ENCODE data around the gene ZNF576.
"Not testable (repeated sequence)": the region's sequence is repeated elsewhere in the genome, so short reads cannot be mapped to it uniquely, and the experiment has no call there.

The ZNF576 gene

DNA sequence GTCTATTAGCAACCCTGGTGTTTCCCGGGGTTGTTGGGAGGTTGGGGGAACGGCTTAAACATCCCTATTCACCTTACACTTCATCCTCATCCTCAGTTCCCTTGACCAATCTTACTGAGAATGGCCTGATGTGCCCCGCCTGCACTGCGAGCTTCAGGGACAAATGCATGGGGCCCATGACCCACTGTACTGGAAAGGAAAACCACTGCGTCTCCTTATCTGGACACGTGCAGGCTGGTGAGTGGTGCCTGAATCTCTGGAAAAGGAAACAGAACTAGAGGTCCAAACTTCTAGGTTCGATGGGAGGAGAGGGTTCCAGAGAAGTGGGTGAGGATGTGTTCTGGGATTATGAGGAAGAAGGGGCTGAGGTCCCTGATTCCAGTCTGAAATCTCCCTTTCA is 14.9 kb upstream of the ZNF576 start:
- peaks cover 6% of the 10 kb centered on the region for H3K4me1 ChIP-seq
- DNase-seq: no peak
- no peaks in the 10 kb centered on the region for H3K27me3 ChIP-seq
- H3K9me3 ChIP-seq: no peaks in the 10 kb centered on the region
- H3K36me3 ChIP-seq: no peaks in the 10 kb centered on the region
- TF ChIP-seq, protein P1, sequence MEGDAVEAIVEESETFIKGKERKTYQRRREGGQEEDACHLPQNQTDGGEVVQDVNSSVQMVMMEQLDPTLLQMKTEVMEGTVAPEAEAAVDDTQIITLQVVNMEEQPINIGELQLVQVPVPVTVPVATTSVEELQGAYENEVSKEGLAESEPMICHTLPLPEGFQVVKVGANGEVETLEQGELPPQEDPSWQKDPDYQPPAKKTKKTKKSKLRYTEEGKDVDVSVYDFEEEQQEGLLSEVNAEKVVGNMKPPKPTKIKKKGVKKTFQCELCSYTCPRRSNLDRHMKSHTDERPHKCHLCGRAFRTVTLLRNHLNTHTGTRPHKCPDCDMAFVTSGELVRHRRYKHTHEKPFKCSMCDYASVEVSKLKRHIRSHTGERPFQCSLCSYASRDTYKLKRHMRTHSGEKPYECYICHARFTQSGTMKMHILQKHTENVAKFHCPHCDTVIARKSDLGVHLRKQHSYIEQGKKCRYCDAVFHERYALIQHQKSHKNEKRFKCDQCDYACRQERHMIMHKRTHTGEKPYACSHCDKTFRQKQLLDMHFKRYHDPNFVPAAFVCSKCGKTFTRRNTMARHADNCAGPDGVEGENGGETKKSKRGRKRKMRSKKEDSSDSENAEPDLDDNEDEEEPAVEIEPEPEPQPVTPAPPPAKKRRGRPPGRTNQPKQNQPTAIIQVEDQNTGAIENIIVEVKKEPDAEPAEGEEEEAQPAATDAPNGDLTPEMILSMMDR (IDR thresholded peaks at IDR 0.05; ENCODE audit: low read depth, low read length): no peak
- no peak overlapping the region for H3K4me3 ChIP-seq (ENCODE audit: low read depth, low read length)

DNA sequence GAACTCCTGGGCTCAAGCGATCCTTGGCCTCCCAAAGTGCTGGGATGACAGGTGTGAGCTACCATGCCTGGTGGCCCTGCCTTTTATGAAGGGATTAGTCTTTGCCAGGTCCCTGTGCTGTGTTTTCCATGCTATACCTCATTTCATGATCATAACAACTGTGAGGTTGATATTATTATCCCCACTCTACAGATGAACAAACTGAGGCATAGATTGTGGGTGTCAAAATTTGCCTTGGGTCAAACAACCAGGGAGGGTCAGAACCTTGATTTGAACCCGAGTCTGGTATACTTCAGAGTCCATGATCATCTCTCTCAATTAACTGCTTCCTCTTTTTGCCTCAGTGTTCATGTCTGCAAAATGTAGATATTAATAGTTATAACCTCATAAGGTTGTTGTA is 13.9 kb upstream of the ZNF576 start:
- DNase-seq: no peak
- TF ChIP-seq, protein P1 (IDR thresholded peaks at IDR 0.05; ENCODE audit: low read depth, low read length): no peak
- Histone ChIP-seq H3K27me3 (no peaks in the 10 kb centered on the region), H3K9me3 (no peaks in the 10 kb centered on the region), H3K36me3 (no peaks in the 10 kb centered on the region), H3K4me1 (peaks cover 7% of the 10 kb centered on the region), H3K4me3 (ENCODE audit: low read depth, low read length) (no peak overlapping the region)

DNA sequence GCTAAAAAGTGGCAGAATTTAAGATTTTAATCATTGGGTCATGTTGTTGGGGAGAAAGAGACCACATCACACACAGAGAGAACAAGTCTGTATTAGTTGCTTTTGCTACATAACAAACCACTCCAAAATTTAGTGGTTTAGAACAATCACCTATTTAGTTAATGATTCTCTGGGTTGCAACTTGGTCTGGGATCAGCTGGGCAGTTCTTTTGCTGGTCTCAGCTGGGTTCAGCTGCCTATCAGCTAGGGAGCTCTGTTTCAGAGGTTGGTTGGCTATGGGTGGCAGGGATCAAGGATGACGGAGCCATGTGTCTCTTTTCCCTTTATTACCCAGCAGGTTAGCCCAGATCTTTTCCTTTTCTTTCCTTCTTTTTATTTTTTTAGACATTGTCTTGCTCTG is 11.9 kb upstream of the ZNF576 start:
- TF ChIP-seq, protein P1 (IDR thresholded peaks at IDR 0.05; ENCODE audit: low read depth, low read length): no peak
- DNase-seq: no peak
- H3K27me3 ChIP-seq: no peaks in the 10 kb centered on the region
- H3K4me3 ChIP-seq (ENCODE audit: low read depth, low read length): no peak overlapping the region
- H3K4me1 ChIP-seq: peaks cover 7% of the 10 kb centered on the region
- H3K36me3 ChIP-seq: no peaks in the 10 kb centered on the region; the same call in 1 of the 2 replicates
- no peaks in the 10 kb centered on the region for H3K9me3 ChIP-seq

DNA sequence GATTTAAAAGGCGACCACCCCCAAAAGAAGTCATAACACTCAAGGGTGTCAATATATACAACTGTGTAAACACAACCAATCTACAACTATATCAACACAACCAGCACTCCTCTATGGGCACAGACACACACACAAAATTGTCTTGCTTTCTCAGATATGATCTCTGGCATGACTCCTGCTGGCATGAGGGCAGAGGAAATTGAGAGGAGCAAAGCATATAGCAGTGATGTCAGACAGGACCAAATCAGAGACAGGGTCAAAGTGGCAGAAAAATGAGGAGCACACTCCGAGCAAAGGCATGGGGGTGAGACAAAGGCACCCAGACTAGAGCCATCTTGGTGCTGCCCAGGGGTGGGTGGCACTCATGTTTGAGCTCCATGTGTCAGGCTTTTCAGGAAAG is 10.0 kb upstream of the ZNF576 start:
- Histone ChIP-seq H3K4me3 (ENCODE audit: low read depth, low read length) (no peak overlapping the region), H3K36me3 (no peaks in the 10 kb centered on the region; the same call in 1 of the 2 replicates), H3K9me3 (no peaks in the 10 kb centered on the region), H3K27me3 (no peaks in the 10 kb centered on the region), H3K4me1 (peaks cover 7% of the 10 kb centered on the region)
- TF ChIP-seq, protein P1 (IDR thresholded peaks at IDR 0.05; ENCODE audit: low read depth, low read length): no peak
- DNase-seq: no peak

DNA sequence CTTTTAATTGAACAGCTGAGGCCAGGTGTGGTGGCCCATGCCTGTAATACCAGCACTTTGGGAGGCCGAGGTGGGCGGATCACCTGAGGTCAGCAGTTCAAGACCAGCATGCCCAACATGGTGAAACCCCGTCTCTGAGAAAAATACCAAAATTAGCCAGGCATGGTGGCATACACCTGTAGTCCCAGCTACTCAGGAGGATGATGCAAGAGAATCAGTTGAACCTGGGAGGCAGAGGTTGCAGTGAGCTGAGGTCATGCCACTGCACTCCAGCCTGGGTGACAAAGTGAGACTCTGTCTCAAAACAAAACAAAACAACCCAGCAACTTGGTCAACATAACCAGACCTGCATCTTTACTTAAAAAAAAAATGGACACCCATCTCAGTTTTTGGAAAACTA is 9.4 kb upstream of the ZNF576 start:
- H3K4me1 ChIP-seq; H3K9me3 ChIP-seq; H3K4me3 ChIP-seq (ENCODE audit: low read depth, low read length); H3K27me3 ChIP-seq; DNase-seq; H3K36me3 ChIP-seq: not testable (repeated sequence)

DNA sequence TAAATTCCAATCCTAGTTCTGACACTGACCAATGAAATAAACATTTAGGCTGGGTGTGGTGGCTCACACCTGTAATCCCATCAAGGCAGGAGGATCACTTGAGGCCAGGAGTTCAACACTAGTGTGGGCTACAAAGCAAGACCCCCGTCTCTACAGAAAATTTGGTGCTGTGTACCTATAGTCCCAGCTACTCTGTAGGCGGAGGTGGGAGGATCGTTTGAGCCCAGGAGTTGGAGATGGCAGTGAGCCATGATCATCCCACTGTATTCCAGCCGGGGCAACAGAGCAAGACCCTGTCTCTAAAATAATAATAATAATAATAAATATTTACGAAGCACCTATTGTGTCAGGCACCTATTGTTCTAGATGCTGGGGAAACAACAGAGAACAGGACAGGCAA is 7.1 kb upstream of the ZNF576 start:
- H3K9me3 ChIP-seq: no peaks in the 10 kb centered on the region
- DNase-seq: no peak
- H3K4me1 ChIP-seq: peaks cover 7% of the 10 kb centered on the region
- TF ChIP-seq, protein P1 (IDR thresholded peaks at IDR 0.05; ENCODE audit: low read depth, low read length): no peak
- H3K36me3 ChIP-seq: peaks cover 9% of the 10 kb centered on the region; the same call in 1 of the 2 replicates
- no peak overlapping the region for H3K4me3 ChIP-seq (ENCODE audit: low read depth, low read length)
- H3K27me3 ChIP-seq: no peaks in the 10 kb centered on the region

DNA sequence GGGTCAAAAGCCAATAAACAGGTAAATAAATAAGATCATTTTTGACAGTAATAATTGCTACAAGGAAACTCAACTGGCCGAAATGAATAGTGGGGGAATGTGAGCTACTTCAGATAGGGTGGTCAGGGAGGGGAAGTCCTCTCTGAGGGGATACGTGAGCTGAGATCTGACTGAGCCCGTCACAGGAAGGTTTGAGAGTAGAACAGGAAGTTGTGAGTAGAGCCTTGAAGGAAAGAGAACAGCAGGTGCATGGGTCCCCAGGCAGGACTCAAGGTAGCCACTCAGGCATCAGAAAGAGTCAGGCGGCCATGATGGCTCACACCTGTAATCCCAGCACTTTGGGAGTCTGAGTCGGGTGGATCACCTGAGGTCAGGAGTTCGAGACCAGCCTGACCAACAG is 6.7 kb upstream of the ZNF576 start:
- peaks cover 9% of the 10 kb centered on the region; the same call in 1 of the 2 replicates for H3K36me3 ChIP-seq
- TF ChIP-seq, protein P1 (IDR thresholded peaks at IDR 0.05; ENCODE audit: low read depth, low read length): no peak
- no peak for DNase-seq
- no peaks in the 10 kb centered on the region for H3K27me3 ChIP-seq
- peaks cover 7% of the 10 kb centered on the region for H3K4me1 ChIP-seq
- H3K4me3 ChIP-seq (ENCODE audit: low read depth, low read length): no peak overlapping the region
- no peaks in the 10 kb centered on the region for H3K9me3 ChIP-seq
